A673 (cell line): Measurements from ENCODE around the gene EIF3D.

Experiments
- CTCF ChIP-seq: fragments of 300-800, 200-600 bp; sonication (generic); conservative IDR thresholded peaks from 2 replicates; pipeline ENCODE4 v1.5.1; 2017; ENCODE audit warnings: low read depth, mild to moderate bottlenecking, antibody characterized with exemption, low read length, moderate library complexity, mixed read lengths
- EZH2 ChIP-seq: fragments of 200-600 bp; sonication (generic); IDR thresholded peaks from 2 replicates; pipeline ENCODE4 v1.6.1; 2017; ENCODE audit warnings: borderline replicate concordance, low read depth, mild to moderate bottlenecking, mixed read lengths, antibody characterized with exemption, low read length; ENCODE audit not compliant: poor library complexity, severe bottlenecking

- no peak for TF ChIP-seq CTCF
- TF ChIP-seq EZH2, result no peak
Observed at GRCh38 chr22:36578619-36579018, 49.7 kb upstream of the EIF3D start.
